Subcutaneous adipose tissue (tissue), 4 donors: ENCODE results near the gene SGPL1. TPM values are rescaled to one million over a fixed set of nuclear protein-coding genes. Genes with fewer than 3 reads are reported as not detected.

Experiments
- CTCF ChIP-seq: fragments of 450-650 bp; IDR thresholded peaks from one replicate; pipeline ENCODE4 v1.5.1; 2016; ENCODE audit warnings: low read depth, mild to moderate bottlenecking, control low read depth, antibody characterized with exemption, moderate library complexity
- small RNA-seq: library from RNA; depleted of rRNA; stranded (forward); fragments of <200 nt; gene quantifications from one replicate; pipeline ENCODE3, GENCODE V24; 2016
- total RNA-seq, 4 donors: library from RNA; depleted of rRNA; stranded (reverse); fragments of >200 nt; gene quantifications; one replicate each; pipeline ENCODE4 v1.1.0, GENCODE V29; 2016

Gene SGPL1
- total RNA-seq, 4 donors from 2014 or later: 25.9 to 52.6 (median 42.0) TPM

GRCh38 chr10:70925377-70926225, 109.9 kb downstream of the SGPL1 start:
- no peak for TF ChIP-seq CTCF

- no peak for TF ChIP-seq CTCF
Measured at GRCh38 chr10:70926226-70927000, 110.7 kb downstream of the SGPL1 start.

GRCh38 chr10:70927189-70927943, 111.6 kb downstream of the SGPL1 start:
- no peak for TF ChIP-seq CTCF

GRCh38 chr10:70928140-70928539, 112.4 kb downstream of the SGPL1 start:
- no peak for TF ChIP-seq CTCF

GRCh38 chr10:70930263-70931000, 114.7 kb downstream of the SGPL1 start:
- TF ChIP-seq CTCF: no peak

Small RNA genes within 50 kb of the gene (small RNA-seq; reads per million reads assigned to genes)
- gene RPS26P40: not detected

Other genes starting within 250 kb of the SGPL1 start
- 1 to 10 TPM; 2.0 to 5.3 (median 3.3) TPM for gene PRF1, start 213.2 kb upstream of the SGPL1 start, total RNA-seq
- not detected for gene ADAMTS14, start 143.4 kb upstream of the SGPL1 start, total RNA-seq
- 1 to 10 TPM in 1 of 4 donors, not detected in 3; 1.1 TPM for gene TBATA, start 30.6 kb upstream of the SGPL1 start, total RNA-seq
- gene PCBD1, start 72.6 kb downstream of the SGPL1 start, total RNA-seq: 100 to 1,000 TPM in 1 of 4 donors, 10 to 100 TPM in 3; 62.8 to 141 (median 83.7) TPM